ENCODE data around the gene CCAR1. TPM values are rescaled to one million over a fixed set of nuclear protein-coding genes. Genes with fewer than 3 reads are reported as not detected.
A peak's percentile ranks its signal among the peaks of the same experiment; 100 is the strongest.

The CCAR1 gene
- total and polyA plus RNA-seq, 10 of the 15 experiments (the other 5 are each of a cell fraction or from before 2014, with no cell fraction given): 35.5 to 124 (median 79.0) TPM

- H3K4me2 ChIP-seq (ENCODE audit: control insufficient read depth, insufficient read depth): no peak overlapping the region
- RAD21 ChIA-PET (ENCODE audit: unreplicated experiment): no interaction called here
- DNase-seq (ENCODE audit: low read depth, low spot score): no peak
Observed at GRCh38 chr10:68811314-68812009, 90.4 kb downstream of the CCAR1 start.

More at GRCh38 chr10:68811314-68812009, 90.4 kb downstream of the CCAR1 start:
- SMC1A ChIA-PET (ENCODE audit: uncharacterized antibody, unreplicated experiment): no interaction called here
- ATAC-seq: no peak
- no peaks in the 10 kb centered on the region for H3K4me1 ChIP-seq (ENCODE audit: control insufficient read depth, insufficient read depth, low read length)
- intact Hi-C loops (cut with micrococcal nuclease; ENCODE audit: unreplicated experiment) (no loop called here), in situ Hi-C loops (cut with MboI) (no loop called here)
- POLR2A ChIA-PET: no interaction called here
- no peak overlapping the region for H3K9ac ChIP-seq (ENCODE audit: control insufficient read depth, insufficient read depth, low read length)
- no peak overlapping the region for H3K27ac ChIP-seq (ENCODE audit: control insufficient read depth, insufficient read depth)
- no peaks in the 10 kb centered on the region for H3K9me3 ChIP-seq (replicated peaks; ENCODE audit: control insufficient read depth, insufficient read depth, low read length)
- TF ChIP-seq LARP7 (IDR thresholded peaks at IDR 0.05): no peak
- 0 out of 4 replicates have a peak, but pooled peaks of 1 of the 2 experiments have one; percentile 19 for TF ChIP-seq SRF (IDR thresholded peaks at IDR 0.05; ENCODE audit: low read depth in 2 of 2, low read length in 2 of 2)
- TF ChIP-seq E2F8 (IDR thresholded peaks at IDR 0.05; ENCODE audit: low read depth, partially characterized antibody): no peak
- TF ChIP-seq E2F4 (IDR thresholded peaks at IDR 0.05; ENCODE audit: low read depth, low read length): no peak
- TF ChIP-seq MEF2A (IDR thresholded peaks at IDR 0.05; ENCODE audit: insufficient read depth, low read depth, low read length): no peak
- no peak for TF ChIP-seq NKRF (conservative IDR thresholded peaks at IDR 0.05)
- TF ChIP-seq TCF3 (IDR thresholded peaks at IDR 0.05; ENCODE audit: borderline replicate concordance, insufficient read depth, low read depth, low read length): no peak
- no peak for TF ChIP-seq SREBF2 (IDR thresholded peaks at IDR 0.05; ENCODE audit: low read length)
- no peak overlapping the region for H3K4me3 ChIP-seq
- 76% methylated on average over 7 of the region's 7 CpGs for WGBS (ENCODE audit: insufficient coverage, insufficient replicate concordance, low lambda C conversion rate, missing lambda C conversion rate)
- no peak for FAIRE-seq
- no TSS peak for BruUV-seq (replicated peaks)
- CTCF ChIA-PET: no interaction called here
- no peaks in the 10 kb centered on the region for H3K36me3 ChIP-seq (ENCODE audit: control insufficient read depth in 2 of 2, insufficient read depth in 2 of 2, low read length in 1 of 2)
- H4K20me1 ChIP-seq (ENCODE audit: control insufficient read depth, insufficient read depth): no peaks in the 10 kb centered on the region
- H3K79me2 ChIP-seq (ENCODE audit: control insufficient read depth, insufficient read depth, low read length): no peaks in the 10 kb centered on the region
- H3K27me3 ChIP-seq (replicated peaks in 1 of 2; ENCODE audit: control insufficient read depth in 2 of 2, insufficient read depth in 2 of 2, low read length in 1 of 2): no peaks in the 10 kb centered on the region
- no peak overlapping the region for H2AFZ ChIP-seq (ENCODE audit: control insufficient read depth, low read depth, low read length)
